A673 (cell line): Measurements from ENCODE around the gene PSMD10. TPM values are rescaled to one million over a fixed set of nuclear protein-coding genes. Genes with fewer than 3 reads are reported as not detected.

Experiments
- BruUV-seq: library from RNA; stranded (reverse); fragments of 400-500 nt; replicated peaks from 2 replicates; lab custom pipeline; 2021; lab: Mats Ljungman, UMichigan
- CTCF ChIA-PET: fragments of 300-600 bp; sonication (Branson Sonifier 250); formaldehyde crosslinking; loops from one replicate; lab custom pipeline; 2022; ENCODE audit warnings: antibody characterized with exemption; lab: Charles Lee
- POLR2A ChIA-PET: fragments of 300-600 bp; sonication (Branson Sonifier 250); formaldehyde crosslinking; loops from one replicate; lab custom pipeline; 2022; ENCODE audit warnings: antibody characterized with exemption; ENCODE audit not compliant: low non-redundant PET; lab: Charles Lee
- DNase-seq: peaks from one replicate; pipeline ENCODE4 v3.0.0-alpha.2; 2015; ENCODE audit warnings: low spot score
- H3K27ac ChIP-seq: fragments of 200-600 bp; sonication (generic); 2 replicates; pipeline ENCODE4 v1.5.1; 2016; ENCODE audit warnings: mixed run types, low read depth, mild to moderate bottlenecking, mixed read lengths, antibody characterized with exemption, low read length; ENCODE audit not compliant: poor library complexity, severe bottlenecking
- H3K27me3 ChIP-seq: fragments of 200-600 bp; sonication (generic); replicated peaks from 2 replicates; pipeline ENCODE4 v1.6.1; 2017; ENCODE audit warnings: mixed run types, low read depth, mild to moderate bottlenecking, mixed read lengths, antibody characterized with exemption, low read length; ENCODE audit not compliant: insufficient read depth, poor library complexity
- H3K36me3 ChIP-seq: fragments of 200-600 bp; sonication (generic); 2 replicates; pipeline ENCODE4 v1.6.1; 2016; ENCODE audit warnings: mixed run types, mild to moderate bottlenecking, mixed read lengths, antibody characterized with exemption, low read length; ENCODE audit not compliant: insufficient read depth, poor library complexity, severe bottlenecking
- H3K4me1 ChIP-seq: fragments of 200-600 bp; sonication (generic); 2 replicates; pipeline ENCODE4 v1.6.1; 2017; ENCODE audit warnings: mixed run types, mild to moderate bottlenecking, mixed read lengths, antibody characterized with exemption, low read length; ENCODE audit not compliant: insufficient read depth, poor library complexity, severe bottlenecking
- H3K4me3 ChIP-seq: fragments of 200-600 bp; sonication (generic); 2 replicates; pipeline ENCODE4 v1.5.1; 2016; ENCODE audit warnings: low read depth, mixed run types, mild to moderate bottlenecking, mixed read lengths, low read length; ENCODE audit not compliant: poor library complexity, severe bottlenecking
- H3K9me3 ChIP-seq: fragments of 200-600 bp; sonication (generic); 2 replicates; pipeline ENCODE4 v1.6.1; 2016; ENCODE audit warnings: mixed run types, low read depth, mild to moderate bottlenecking, mixed read lengths, antibody characterized with exemption, low read length; ENCODE audit not compliant: poor library complexity, severe bottlenecking
- EZH2 ChIP-seq: fragments of 200-600 bp; sonication (generic); IDR thresholded peaks from 2 replicates; pipeline ENCODE4 v1.6.1; 2017; ENCODE audit warnings: borderline replicate concordance, low read depth, mild to moderate bottlenecking, mixed read lengths, antibody characterized with exemption, low read length; ENCODE audit not compliant: poor library complexity, severe bottlenecking
- intact Hi-C: fragments of 100-400 bp; cut with micrococcal nuclease; formaldehyde crosslinking; loops from one replicate; pipeline ENCODE4 v1.10.0; 2022; ENCODE audit not compliant: unreplicated experiment
- total RNA-seq: library from RNA; stranded (reverse); gene quantifications from 2 replicates; pipeline ENCODE4 v1.2.3, GENCODE V29; 2021
- TF ChIP-seq, protein P1 (sequence below): fragments of 300-800, 200-600 bp; sonication (generic); conservative IDR thresholded peaks from 2 replicates; pipeline ENCODE4 v1.5.1; 2017; ENCODE audit warnings: low read depth, mild to moderate bottlenecking, antibody characterized with exemption, low read length, moderate library complexity, mixed read lengths

The PSMD10 gene
- total RNA-seq, 1 experiment from 2014 or later, result 49.6 TPM

DNA sequence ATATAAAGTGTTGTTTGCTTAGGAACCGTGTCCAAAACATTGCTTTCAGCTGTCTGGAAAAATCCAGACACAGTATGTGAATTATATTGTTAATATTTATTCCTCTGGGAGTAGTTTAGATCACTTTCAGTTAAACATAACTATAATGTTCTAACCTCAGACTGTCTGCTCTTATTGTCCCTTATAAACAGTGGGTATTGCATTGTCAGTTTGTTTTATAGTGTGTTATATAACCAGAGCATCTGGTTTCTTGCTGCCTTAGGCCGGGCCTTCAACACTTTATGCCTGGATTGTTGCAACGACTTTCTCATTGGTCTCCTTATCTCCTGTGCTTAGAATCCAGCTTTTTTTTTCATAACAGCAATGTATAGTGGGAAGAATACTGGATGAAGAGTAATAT lies 26.6 kb upstream of the PSMD10 start:
- TF ChIP-seq, protein P1, sequence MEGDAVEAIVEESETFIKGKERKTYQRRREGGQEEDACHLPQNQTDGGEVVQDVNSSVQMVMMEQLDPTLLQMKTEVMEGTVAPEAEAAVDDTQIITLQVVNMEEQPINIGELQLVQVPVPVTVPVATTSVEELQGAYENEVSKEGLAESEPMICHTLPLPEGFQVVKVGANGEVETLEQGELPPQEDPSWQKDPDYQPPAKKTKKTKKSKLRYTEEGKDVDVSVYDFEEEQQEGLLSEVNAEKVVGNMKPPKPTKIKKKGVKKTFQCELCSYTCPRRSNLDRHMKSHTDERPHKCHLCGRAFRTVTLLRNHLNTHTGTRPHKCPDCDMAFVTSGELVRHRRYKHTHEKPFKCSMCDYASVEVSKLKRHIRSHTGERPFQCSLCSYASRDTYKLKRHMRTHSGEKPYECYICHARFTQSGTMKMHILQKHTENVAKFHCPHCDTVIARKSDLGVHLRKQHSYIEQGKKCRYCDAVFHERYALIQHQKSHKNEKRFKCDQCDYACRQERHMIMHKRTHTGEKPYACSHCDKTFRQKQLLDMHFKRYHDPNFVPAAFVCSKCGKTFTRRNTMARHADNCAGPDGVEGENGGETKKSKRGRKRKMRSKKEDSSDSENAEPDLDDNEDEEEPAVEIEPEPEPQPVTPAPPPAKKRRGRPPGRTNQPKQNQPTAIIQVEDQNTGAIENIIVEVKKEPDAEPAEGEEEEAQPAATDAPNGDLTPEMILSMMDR, result no peak
- TF ChIP-seq EZH2, result no peak
- H3K4me1 ChIP-seq, result no peaks in the 10 kb centered on the region
- H3K27ac ChIP-seq, result no peak overlapping the region
- H3K9me3 ChIP-seq, result no peaks in the 10 kb centered on the region
- no peaks in the 10 kb centered on the region for H3K36me3 ChIP-seq
- no peak overlapping the region for H3K4me3 ChIP-seq
- BruUV-seq, result no TSS peak
- POLR2A ChIA-PET, result no interaction called here
- intact Hi-C loops, result no loop called here
- no peak for DNase-seq
- H3K27me3 ChIP-seq, result peaks cover 2% of the 10 kb centered on the region
- CTCF ChIA-PET, result no interaction called here

DNA sequence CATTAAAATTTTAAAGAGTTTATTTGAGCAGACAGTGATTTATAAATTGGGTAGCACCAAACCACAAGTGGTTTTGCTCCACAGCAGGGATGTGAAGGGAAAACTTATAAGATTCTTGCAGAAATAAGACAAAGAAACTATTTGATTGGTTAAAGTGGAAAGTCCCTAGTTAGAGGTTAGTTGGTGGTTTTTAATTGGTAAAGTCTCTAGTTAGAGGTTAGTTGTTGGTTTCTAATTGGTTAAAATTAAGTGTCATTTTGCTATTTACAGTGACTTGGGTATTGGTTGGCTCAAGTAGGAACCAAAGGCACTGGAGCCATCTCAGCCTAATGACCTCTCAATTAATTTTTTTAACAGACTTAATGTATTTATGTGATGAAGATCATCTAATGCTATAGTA lies 23.2 kb upstream of the PSMD10 start:
- no TSS peak for BruUV-seq
- intact Hi-C loops, result no loop called here
- Histone ChIP-seq H3K9me3 (no peaks in the 10 kb centered on the region), H3K4me1 (no peaks in the 10 kb centered on the region), H3K36me3 (no peaks in the 10 kb centered on the region), H3K27ac (no peak overlapping the region), H3K4me3 (no peak overlapping the region), H3K27me3 (no peaks in the 10 kb centered on the region)
- no peak for TF ChIP-seq EZH2
- TF ChIP-seq, protein P1, result no peak
- POLR2A ChIA-PET, result no interaction called here
- CTCF ChIA-PET, result no interaction called here
- no peak for DNase-seq

DNA sequence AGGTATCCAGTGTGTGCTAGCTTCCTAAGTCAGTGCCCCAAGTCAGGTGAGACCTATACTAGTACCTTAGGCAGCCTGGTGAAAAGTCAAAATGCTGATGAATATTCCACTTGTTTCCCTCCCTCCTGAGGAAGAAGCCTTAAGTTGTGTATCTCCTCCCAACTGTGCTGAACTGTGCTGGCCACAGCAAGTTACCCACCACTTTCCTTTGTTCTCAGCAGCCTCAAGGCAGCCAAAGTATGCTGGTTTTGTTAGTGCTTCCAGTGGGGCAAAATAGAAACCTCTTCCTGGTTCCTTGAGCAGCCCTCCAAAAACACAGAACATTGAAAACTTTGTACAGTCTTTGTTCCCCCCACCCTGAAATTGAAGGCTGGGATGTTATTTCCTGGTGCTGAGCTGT lies 14.1 kb upstream of the PSMD10 start:
- Histone ChIP-seq H3K27me3 (no peaks in the 10 kb centered on the region), H3K9me3 (no peaks in the 10 kb centered on the region), H3K4me1 (no peaks in the 10 kb centered on the region), H3K36me3 (no peaks in the 10 kb centered on the region), H3K27ac (no peak overlapping the region), H3K4me3 (no peak overlapping the region)
- ChIA-PET CTCF (no interaction called here), POLR2A (no interaction called here)
- no peak for TF ChIP-seq EZH2
- TF ChIP-seq, protein P1, result no peak
- no TSS peak for BruUV-seq
- intact Hi-C loops, result no loop called here
- no peak for DNase-seq
